RWPE2 (cell line): ENCODE measurements around the gene CCDC40.
"Not testable (repeated sequence)": the region's sequence is repeated elsewhere in the genome, so short reads cannot be mapped to it uniquely, and the experiment has no call there.

Source experiments
- ATAC-seq: fragments of 200-7000 bp; cut with Tn5 transposase; 3 replicates; pipeline ENCODE4 v1.9.1; 2021; ENCODE audit warnings: low read depth
- DNase-seq: peaks from one replicate; pipeline ENCODE4 v3.0.0-alpha.2; 2020; ENCODE audit warnings: low spot score
- H3K27ac ChIP-seq: fragments of 450-650 bp; 2 replicates; pipeline ENCODE4 v1.5.1; 2017; ENCODE audit warnings: mild to moderate bottlenecking; ENCODE audit not compliant: poor library complexity, severe bottlenecking
- H3K27me3 ChIP-seq: fragments of 250-450 bp; sonication (Bioruptor Pico); 2 replicates; pipeline ENCODE4 v1.5.1; 2021; ENCODE audit warnings: mild to moderate bottlenecking, moderate library complexity; ENCODE audit not compliant: insufficient read depth, poor library complexity, severe bottlenecking
- H3K36me3 ChIP-seq: fragments of 250-450 bp; sonication (Bioruptor Pico); 2 replicates; pipeline ENCODE4 v1.5.1; 2020; ENCODE audit warnings: low read depth, mild to moderate bottlenecking, moderate library complexity
- H3K4me1 ChIP-seq: fragments of 250-450 bp; sonication (Bioruptor Pico); 2 replicates; pipeline ENCODE4 v1.5.1; 2021; ENCODE audit warnings: mild to moderate bottlenecking, moderate library complexity; ENCODE audit not compliant: insufficient read depth, poor library complexity, severe bottlenecking
- H3K4me3 ChIP-seq: fragments of 250-450 bp; sonication (Bioruptor Pico); 2 replicates; pipeline ENCODE4 v1.5.1; 2021; ENCODE audit warnings: mild to moderate bottlenecking, moderate library complexity; ENCODE audit not compliant: severe bottlenecking
- H3K9me3 ChIP-seq: fragments of 250-450 bp; sonication (Bioruptor Pico); 2 replicates; pipeline ENCODE4 v1.5.1; 2021; ENCODE audit warnings: mild to moderate bottlenecking, moderate library complexity; ENCODE audit not compliant: severe bottlenecking
- TF ChIP-seq, protein P1 (sequence below): fragments of 450-650 bp; IDR thresholded peaks from one replicate; pipeline ENCODE4 v1.5.1; 2017; ENCODE audit warnings: mild to moderate bottlenecking, moderate library complexity; ENCODE audit not compliant: poor library complexity, severe bottlenecking

The CCDC40 gene

DNA sequence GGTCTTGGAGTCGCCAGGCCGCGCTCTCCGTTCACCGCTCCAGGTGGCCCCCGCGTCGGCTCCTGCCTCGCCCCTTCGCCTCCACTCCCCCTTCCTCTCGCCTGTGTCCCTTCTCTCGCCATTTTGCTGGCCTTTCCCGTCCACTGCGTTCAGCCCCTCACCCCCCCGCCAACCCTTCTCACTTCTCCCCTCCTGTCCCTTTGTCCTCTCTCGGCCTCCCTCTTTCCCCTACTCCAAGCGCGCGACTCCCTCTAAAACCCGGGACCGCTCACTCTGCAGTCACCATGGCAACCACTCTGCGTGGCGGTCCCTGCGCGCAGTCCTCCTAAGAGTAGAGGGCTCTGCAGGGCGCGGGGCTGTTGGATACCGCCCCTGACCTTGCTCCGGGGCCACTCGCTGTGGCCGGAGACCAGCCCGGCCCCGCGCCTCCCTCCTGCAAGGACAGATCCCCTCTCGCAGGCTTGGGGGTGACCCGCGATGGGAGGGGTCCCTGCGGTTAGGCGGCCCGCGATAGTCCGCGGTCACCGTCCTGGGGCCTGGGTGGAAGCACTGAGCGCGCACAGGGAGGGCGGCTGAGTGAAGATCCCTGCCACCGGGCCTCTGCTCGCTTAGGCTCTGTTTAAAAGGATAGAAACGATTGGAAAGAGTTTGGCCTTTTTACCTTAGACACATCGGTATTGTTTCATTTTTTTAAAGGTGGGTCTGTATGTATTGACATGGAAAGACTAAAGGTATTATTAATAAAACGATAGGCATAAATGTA, 454 bp downstream of the CCDC40 start:
- no peaks in the 10 kb centered on the region for H3K9me3 ChIP-seq
- no peaks in the 10 kb centered on the region for H3K27me3 ChIP-seq
- peak overlapping the region; percentile 64 for H3K4me3 ChIP-seq
- TF ChIP-seq, protein P1, sequence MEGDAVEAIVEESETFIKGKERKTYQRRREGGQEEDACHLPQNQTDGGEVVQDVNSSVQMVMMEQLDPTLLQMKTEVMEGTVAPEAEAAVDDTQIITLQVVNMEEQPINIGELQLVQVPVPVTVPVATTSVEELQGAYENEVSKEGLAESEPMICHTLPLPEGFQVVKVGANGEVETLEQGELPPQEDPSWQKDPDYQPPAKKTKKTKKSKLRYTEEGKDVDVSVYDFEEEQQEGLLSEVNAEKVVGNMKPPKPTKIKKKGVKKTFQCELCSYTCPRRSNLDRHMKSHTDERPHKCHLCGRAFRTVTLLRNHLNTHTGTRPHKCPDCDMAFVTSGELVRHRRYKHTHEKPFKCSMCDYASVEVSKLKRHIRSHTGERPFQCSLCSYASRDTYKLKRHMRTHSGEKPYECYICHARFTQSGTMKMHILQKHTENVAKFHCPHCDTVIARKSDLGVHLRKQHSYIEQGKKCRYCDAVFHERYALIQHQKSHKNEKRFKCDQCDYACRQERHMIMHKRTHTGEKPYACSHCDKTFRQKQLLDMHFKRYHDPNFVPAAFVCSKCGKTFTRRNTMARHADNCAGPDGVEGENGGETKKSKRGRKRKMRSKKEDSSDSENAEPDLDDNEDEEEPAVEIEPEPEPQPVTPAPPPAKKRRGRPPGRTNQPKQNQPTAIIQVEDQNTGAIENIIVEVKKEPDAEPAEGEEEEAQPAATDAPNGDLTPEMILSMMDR = no peak
- peak; percentile 16; the same call in 2 of the 3 replicates for ATAC-seq
- DNase-seq = no peak
- H3K36me3 ChIP-seq = no peaks in the 10 kb centered on the region
- peaks cover 5% of the 10 kb centered on the region for H3K4me1 ChIP-seq
- H3K27ac ChIP-seq = no peak overlapping the region

DNA sequence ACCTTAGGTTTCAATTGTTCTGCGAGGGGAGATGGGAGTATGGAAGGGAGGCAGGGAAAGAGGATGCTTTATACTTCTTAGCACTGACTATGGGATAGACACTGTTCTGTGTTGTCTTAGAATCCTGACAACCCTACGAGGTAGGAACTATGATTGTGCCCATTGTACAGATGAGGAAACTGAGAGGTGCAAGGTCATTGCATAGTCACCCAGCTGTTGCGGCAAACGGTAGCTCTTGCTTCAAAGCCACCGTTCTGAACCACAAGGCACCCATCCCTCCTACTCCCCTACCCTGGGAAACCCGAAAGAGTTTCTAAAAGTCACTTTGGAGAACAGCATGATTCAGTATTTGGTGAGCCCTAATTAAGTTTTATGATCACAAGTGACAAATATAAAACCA, 7.5 kb downstream of the CCDC40 start:
- Histone ChIP-seq H3K4me3 (no peak overlapping the region), H3K9me3 (no peaks in the 10 kb centered on the region), H3K4me1 (no peaks in the 10 kb centered on the region), H3K27ac (no peak overlapping the region), H3K36me3 (no peaks in the 10 kb centered on the region), H3K27me3 (no peaks in the 10 kb centered on the region)
- TF ChIP-seq, protein P1 = no peak
- no peak for DNase-seq
- ATAC-seq = no peak

DNA sequence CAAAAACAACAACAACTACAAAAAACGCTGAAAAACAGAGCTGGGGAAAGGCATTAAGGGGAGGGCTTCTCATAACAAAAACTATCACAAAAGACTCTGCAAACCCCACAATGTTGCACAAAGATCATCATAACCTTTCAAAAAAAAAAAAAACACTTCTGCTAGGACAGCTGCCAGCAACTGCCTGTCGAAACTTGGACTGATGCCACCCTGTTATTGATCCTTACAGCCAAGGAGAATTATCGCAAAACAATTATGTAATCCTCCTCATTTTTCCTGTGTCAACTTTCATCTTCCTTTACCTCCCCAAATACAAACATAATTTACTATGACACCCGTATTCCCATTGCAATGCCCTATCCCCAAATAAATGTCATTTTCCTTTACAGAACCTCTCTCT, 9.3 kb downstream of the CCDC40 start:
- Histone ChIP-seq H3K36me3 (no peaks in the 10 kb centered on the region), H3K9me3 (no peaks in the 10 kb centered on the region), H3K4me1 (no peaks in the 10 kb centered on the region), H3K27ac (no peak overlapping the region), H3K4me3 (no peak overlapping the region), H3K27me3 (no peaks in the 10 kb centered on the region)
- TF ChIP-seq, protein P1 = no peak
- ATAC-seq (no peak), DNase-seq (no peak)

DNA sequence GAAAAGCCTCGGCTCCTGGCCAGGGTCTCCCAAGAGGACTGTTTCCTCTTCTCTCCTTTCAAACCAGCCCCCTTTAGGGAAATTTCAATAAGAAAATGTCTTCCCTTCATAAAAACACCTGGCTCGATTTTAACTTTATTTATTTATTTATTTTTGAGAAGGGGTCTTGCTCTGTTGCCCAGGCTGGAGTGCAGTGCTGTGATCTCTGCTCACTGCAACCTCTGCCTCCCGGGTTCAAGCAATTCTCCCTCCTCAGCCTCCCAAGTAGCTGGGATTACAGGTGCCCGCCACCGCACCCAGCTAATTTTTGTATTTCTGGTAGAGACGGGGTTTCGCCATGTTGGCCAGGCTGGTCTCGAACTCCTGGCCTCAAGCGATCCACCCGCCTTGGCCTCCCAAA, 10.3 kb downstream of the CCDC40 start:
- not testable (repeated sequence) for H3K27me3 ChIP-seq, H3K27ac ChIP-seq, H3K36me3 ChIP-seq, H3K4me3 ChIP-seq, DNase-seq, H3K9me3 ChIP-seq, H3K4me1 ChIP-seq, ATAC-seq

DNA sequence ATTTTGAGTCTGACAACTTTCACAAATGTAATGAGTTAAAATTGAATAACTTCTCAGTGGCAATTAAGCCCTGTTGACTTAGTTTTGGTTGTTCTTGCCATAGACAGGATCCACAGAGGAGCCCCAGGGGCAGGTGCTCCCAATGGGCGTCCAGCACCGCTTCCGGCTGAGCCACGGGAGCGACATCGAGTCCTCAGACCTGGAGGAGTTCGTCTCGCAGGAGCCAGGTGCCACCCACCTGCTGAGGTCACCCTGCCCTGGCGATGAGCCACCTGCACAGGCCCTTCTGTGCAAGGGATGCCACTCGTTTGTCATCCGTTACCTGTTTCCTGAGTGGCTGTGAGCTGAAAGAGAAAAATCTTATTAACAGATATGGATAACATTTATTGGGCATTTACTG, 10.7 kb downstream of the CCDC40 start:
- no peak for DNase-seq
- TF ChIP-seq, protein P1 = no peak
- H3K36me3 ChIP-seq = no peaks in the 10 kb centered on the region
- H3K4me1 ChIP-seq = no peaks in the 10 kb centered on the region
- H3K9me3 ChIP-seq = no peaks in the 10 kb centered on the region
- no peaks in the 10 kb centered on the region for H3K27me3 ChIP-seq
- no peak for ATAC-seq
- H3K4me3 ChIP-seq = no peak overlapping the region
- H3K27ac ChIP-seq = no peak overlapping the region
